ENCODE data around the gene NOTUM. TPM values are rescaled to one million over a fixed set of nuclear protein-coding genes. Genes with fewer than 3 reads are reported as not detected.

The NOTUM gene
- total and polyA plus RNA-seq, 4 donors, result 0.19 to 5.4 (median 1.6) TPM

DNA sequence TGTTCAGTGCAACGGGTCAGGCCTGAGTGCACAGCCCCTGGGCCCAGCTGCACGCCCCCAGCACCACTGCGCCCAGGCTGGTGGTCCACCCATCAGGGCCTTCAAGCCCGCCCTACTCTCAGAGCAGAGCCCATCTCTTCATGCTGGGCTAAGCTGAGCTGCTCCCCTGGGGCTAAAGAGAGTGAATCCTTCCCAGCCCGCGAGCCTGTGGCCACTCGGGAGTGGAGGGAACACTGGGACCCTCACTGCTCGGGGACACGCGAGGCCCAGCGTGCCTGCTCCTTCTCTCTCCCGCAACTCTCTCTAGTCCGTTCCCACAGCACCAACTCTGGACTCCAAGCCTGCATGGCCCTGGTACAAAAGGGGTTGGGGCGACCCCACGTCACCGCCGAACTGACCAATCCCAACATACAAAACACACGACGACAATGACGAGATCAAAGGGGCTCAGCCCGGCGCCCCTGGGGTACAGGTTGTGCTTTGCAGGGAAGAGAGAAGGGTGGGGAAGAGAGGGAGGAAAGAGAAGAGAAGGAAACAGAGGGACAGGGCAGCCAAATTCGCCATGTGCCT, 38.9 kb downstream of the NOTUM start (continued):
- TF ChIP-seq SP1 (IDR thresholded peaks at IDR 0.05), result no peak
- TF ChIP-seq, protein P1, sequence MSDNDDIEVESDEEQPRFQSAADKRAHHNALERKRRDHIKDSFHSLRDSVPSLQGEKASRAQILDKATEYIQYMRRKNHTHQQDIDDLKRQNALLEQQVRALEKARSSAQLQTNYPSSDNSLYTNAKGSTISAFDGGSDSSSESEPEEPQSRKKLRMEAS (IDR thresholded peaks at IDR 0.05), result no peak
- TF ChIP-seq FOXA1 (IDR thresholded peaks at IDR 0.05), result no peak
- TF ChIP-seq, protein P2, sequence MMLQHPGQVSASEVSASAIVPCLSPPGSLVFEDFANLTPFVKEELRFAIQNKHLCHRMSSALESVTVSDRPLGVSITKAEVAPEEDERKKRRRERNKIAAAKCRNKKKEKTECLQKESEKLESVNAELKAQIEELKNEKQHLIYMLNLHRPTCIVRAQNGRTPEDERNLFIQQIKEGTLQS (IDR thresholded peaks at IDR 0.05), result no peak
- no peak for TF ChIP-seq HNF4A (conservative IDR thresholded peaks at IDR 0.05)
- no peak for TF ChIP-seq EGR1 (IDR thresholded peaks at IDR 0.05; ENCODE audit: low read depth in 2 of 2)
- no peak for TF ChIP-seq HNF4G (IDR thresholded peaks at IDR 0.05)

DNA sequence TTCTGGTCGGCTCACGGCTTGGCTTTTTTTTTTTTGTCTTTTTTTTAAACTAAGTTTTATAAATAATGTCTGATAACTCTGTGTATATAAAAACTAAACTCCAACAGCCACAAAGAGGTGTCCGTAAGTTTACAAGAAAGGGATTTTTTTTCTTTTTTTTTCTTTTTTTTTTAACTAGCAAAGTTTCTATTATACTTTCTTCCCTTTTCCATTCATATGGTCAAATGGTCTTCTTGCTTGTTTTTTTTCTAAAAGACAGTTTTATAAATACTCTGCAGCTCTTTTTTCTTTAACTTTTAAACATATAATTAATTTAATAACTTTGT, 39.5 kb downstream of the NOTUM start:
- Histone ChIP-seq H3K4me3 (ENCODE audit: low read depth in 1 of 3, low read length in 3 of 3) (no peak overlapping the region), H3K27ac (ENCODE audit: low read depth in 1 of 2, low read length in 2 of 2) (peak overlapping the region in 1 of 2 donors; percentile 60), H3K36me3 (ENCODE audit: control insufficient read depth in 4 of 4, insufficient read depth in 3 of 4, low read depth in 1 of 4, low read length in 3 of 4) (peaks cover 0 to 7% (median 4%) of the 10 kb centered on the region in 4 donors), H3K27me3 (ENCODE audit: control insufficient read depth in 4 of 4, insufficient read depth in 4 of 4, low read length in 3 of 4) (no peaks in the 10 kb centered on the region), H3K4me1 (ENCODE audit: control insufficient read depth in 4 of 4, insufficient read depth in 4 of 4, low read length in 3 of 4) (peaks cover 37 to 72% (median 58%) of the 10 kb centered on the region in 4 donors), H3K9me3 (ENCODE audit: control insufficient read depth in 4 of 4, low read length in 3 of 4) (no peaks in the 10 kb centered on the region), H3K9ac (ENCODE audit: low read depth in 1 of 2, low read length in 2 of 2) (no peak overlapping the region)
- WGBS, result 48% methylated on average over 3 of the region's 3 CpGs
- DNase-seq (ENCODE audit: low spot score), result no peak
- TF ChIP-seq, protein P3, sequence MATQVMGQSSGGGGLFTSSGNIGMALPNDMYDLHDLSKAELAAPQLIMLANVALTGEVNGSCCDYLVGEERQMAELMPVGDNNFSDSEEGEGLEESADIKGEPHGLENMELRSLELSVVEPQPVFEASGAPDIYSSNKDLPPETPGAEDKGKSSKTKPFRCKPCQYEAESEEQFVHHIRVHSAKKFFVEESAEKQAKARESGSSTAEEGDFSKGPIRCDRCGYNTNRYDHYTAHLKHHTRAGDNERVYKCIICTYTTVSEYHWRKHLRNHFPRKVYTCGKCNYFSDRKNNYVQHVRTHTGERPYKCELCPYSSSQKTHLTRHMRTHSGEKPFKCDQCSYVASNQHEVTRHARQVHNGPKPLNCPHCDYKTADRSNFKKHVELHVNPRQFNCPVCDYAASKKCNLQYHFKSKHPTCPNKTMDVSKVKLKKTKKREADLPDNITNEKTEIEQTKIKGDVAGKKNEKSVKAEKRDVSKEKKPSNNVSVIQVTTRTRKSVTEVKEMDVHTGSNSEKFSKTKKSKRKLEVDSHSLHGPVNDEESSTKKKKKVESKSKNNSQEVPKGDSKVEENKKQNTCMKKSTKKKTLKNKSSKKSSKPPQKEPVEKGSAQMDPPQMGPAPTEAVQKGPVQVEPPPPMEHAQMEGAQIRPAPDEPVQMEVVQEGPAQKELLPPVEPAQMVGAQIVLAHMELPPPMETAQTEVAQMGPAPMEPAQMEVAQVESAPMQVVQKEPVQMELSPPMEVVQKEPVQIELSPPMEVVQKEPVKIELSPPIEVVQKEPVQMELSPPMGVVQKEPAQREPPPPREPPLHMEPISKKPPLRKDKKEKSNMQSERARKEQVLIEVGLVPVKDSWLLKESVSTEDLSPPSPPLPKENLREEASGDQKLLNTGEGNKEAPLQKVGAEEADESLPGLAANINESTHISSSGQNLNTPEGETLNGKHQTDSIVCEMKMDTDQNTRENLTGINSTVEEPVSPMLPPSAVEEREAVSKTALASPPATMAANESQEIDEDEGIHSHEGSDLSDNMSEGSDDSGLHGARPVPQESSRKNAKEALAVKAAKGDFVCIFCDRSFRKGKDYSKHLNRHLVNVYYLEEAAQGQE (IDR thresholded peaks at IDR 0.05), result no peak
- TF ChIP-seq SP1 (IDR thresholded peaks at IDR 0.05), result no peak
- no peak for TF ChIP-seq RAD21 (IDR thresholded peaks at IDR 0.05)
- no peak for TF ChIP-seq GABPA (IDR thresholded peaks at IDR 0.05 in 1 of 2, conservative IDR thresholded peaks at IDR 0.05 in 1 of 2)
- TF ChIP-seq NR2F2 (IDR thresholded peaks at IDR 0.05), result no peak
- TF ChIP-seq, protein P1 (IDR thresholded peaks at IDR 0.05), result no peak

DNA sequence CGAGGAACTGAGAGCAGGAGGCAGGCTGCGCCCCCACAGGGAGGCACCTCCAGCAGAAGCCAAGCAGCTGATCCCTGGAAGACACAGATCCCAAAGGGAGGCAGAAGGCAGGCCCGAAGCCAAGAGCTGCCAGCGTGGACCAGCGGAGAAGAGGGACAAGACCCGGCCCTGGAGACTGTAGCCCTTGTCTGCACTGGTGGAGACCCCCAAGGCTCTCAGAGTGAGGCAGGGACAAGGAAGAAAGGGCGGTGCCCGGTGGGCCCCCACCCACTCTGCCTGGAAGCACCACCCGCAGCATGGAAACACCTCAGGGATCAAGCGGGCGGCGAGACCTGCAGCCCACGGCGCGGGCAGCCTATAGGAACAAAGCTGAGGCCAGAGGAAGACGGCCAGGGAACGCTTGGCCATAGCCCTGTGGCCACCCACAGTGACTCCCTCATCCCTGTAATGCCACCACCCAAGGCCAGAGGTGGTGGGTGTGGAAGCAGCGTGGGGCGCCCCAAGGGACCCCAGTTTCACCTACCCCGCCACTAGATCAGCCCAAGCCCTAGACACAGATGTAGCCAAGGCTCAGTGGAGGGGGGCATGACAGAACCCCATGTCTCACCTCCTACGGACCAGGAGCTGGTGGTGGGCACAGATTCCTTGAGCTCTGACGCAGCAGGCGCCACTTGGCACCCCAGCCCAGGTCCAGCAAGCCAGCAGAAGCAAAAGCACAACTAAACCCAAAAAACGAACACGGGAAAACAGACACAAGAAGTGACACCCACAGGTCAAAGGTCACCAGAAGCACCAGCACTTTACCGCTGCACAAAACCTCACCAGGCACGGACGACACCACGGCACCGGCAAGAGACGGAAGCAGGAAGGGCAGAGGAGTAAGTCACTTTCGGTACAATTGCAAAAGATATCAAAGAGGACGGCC, 40.1 kb downstream of the NOTUM start:
- Histone ChIP-seq H3K4me1 (ENCODE audit: control insufficient read depth in 4 of 4, insufficient read depth in 4 of 4, low read length in 3 of 4) (peaks cover 33 to 66% (median 53%) of the 10 kb centered on the region in 4 donors), H3K27ac (ENCODE audit: low read depth in 1 of 2, low read length in 2 of 2) (peak overlapping the region; percentile 59 to 60), H3K27me3 (ENCODE audit: control insufficient read depth in 4 of 4, insufficient read depth in 4 of 4, low read length in 3 of 4) (no peaks in the 10 kb centered on the region), H3K9me3 (ENCODE audit: control insufficient read depth in 4 of 4, low read length in 3 of 4) (no peaks in the 10 kb centered on the region), H3K36me3 (ENCODE audit: control insufficient read depth in 4 of 4, insufficient read depth in 3 of 4, low read depth in 1 of 4, low read length in 3 of 4) (peaks cover 0 to 7% (median 4%) of the 10 kb centered on the region in 4 donors), H3K9ac (ENCODE audit: low read depth in 1 of 2, low read length in 2 of 2) (no peak overlapping the region), H3K4me3 (ENCODE audit: low read depth in 1 of 3, low read length in 3 of 3) (peak overlapping the region in 1 of 3 donors; percentile 3)
- 74% methylated on average over 33 of the region's 33 CpGs for WGBS
- no peak for DNase-seq (ENCODE audit: low spot score)
- TF ChIP-seq, protein P2 (IDR thresholded peaks at IDR 0.05), result no peak
- TF ChIP-seq JUND (IDR thresholded peaks at IDR 0.05) (no peak), NR2F2 (IDR thresholded peaks at IDR 0.05) (peak; percentile 47), FOXA1 (IDR thresholded peaks at IDR 0.05) (no peak), YY1 (IDR thresholded peaks at IDR 0.05) (no peak), RXRA (IDR thresholded peaks at IDR 0.05) (no peak), HNF4A (conservative IDR thresholded peaks at IDR 0.05) (peak in 1 of 2 donors; percentile 32)
- TF ChIP-seq, protein P4, sequence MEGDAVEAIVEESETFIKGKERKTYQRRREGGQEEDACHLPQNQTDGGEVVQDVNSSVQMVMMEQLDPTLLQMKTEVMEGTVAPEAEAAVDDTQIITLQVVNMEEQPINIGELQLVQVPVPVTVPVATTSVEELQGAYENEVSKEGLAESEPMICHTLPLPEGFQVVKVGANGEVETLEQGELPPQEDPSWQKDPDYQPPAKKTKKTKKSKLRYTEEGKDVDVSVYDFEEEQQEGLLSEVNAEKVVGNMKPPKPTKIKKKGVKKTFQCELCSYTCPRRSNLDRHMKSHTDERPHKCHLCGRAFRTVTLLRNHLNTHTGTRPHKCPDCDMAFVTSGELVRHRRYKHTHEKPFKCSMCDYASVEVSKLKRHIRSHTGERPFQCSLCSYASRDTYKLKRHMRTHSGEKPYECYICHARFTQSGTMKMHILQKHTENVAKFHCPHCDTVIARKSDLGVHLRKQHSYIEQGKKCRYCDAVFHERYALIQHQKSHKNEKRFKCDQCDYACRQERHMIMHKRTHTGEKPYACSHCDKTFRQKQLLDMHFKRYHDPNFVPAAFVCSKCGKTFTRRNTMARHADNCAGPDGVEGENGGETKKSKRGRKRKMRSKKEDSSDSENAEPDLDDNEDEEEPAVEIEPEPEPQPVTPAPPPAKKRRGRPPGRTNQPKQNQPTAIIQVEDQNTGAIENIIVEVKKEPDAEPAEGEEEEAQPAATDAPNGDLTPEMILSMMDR (IDR thresholded peaks at IDR 0.05; ENCODE audit: low read depth, low read length, missing input control), result no peak

Measured in liver (tissue), 9 donors.